Measurements from ENCODE around the gene TNF. TPM values are rescaled to one million over a fixed set of nuclear protein-coding genes. Genes with fewer than 3 reads are reported as not detected.

Gene TNF
- total RNA-seq, 1 experiment from 2014 or later = not detected

GRCh38 chr6:31614684-31615578 lies 39.6 kb downstream of the TNF start, which contains the start of gene AIF1:
AIF1 (plus strand) TSS chr6:31615234; CDS start chr6:31615330, 96 bp downstream.
- H3K27ac Mint-ChIP-seq = peak within 1 kb of the TSS; percentile 37 to 94 (median 78); a peak in 5 of 7 replicates
- no peak within 1 kb of the TSS for H4K5ac ChIP-seq (ENCODE audit: insufficient read length, low read depth, low read length)
- H3K27me3 Mint-ChIP-seq (ENCODE audit: low read depth) = no peaks in the 10 kb centered on the region

More at GRCh38 chr6:31614684-31615578, 39.6 kb downstream of the TNF start, which contains the start of gene AIF1:
- H3K9me3 Mint-ChIP-seq = no peaks in the 10 kb centered on the region
- no peaks in the 10 kb centered on the region for H3K79me1 ChIP-seq (ENCODE audit: insufficient read depth, low read depth, low read length, poor library complexity, severe bottlenecking)
- H2BK12ac ChIP-seq (ENCODE audit: insufficient read length, low read depth, low read length) = no peak within 1 kb of the TSS
- no peak within 1 kb of the TSS for H4K91ac ChIP-seq (ENCODE audit: insufficient read length, low read depth, low read length)
- peak within 1 kb of the TSS; percentile 72 for H3K18ac ChIP-seq (ENCODE audit: insufficient read length, low read depth, low read length)
- no peaks in the 10 kb centered on the region for H3K27me3 ChIP-seq (ENCODE audit: insufficient read depth, low read length)
- H3K79me2 ChIP-seq (ENCODE audit: insufficient read depth, low read length) = no peaks in the 10 kb centered on the region
- H3K27ac ChIP-seq (ENCODE audit: insufficient read length, low read depth, low read length) = no peak within 1 kb of the TSS
- DNase-seq = no peak
- H3K4me2 ChIP-seq (ENCODE audit: insufficient read depth, insufficient read length, low read length) = no peak within 1 kb of the TSS
- no CpG with 5 or more reads among the region's 6 CpGs for WGBS (ENCODE audit: extremely low coverage, insufficient read length, low lambda C conversion rate)
- no peaks in the 10 kb centered on the region; a peak in 1 of 7 replicates for H3K36me3 Mint-ChIP-seq (ENCODE audit: insufficient read depth in 1 of 3, low read depth in 3 of 3)
- no peaks in the 10 kb centered on the region for H3K23me2 ChIP-seq (ENCODE audit: insufficient read length, low read depth, low read length, poor library complexity, severe bottlenecking)
- H3K56ac ChIP-seq (ENCODE audit: insufficient read length, low read depth, low read length) = no peak within 1 kb of the TSS
- no peak within 1 kb of the TSS for H2BK120ac ChIP-seq (ENCODE audit: low read depth, low read length, poor library complexity, severe bottlenecking)
- H3K4me3 Mint-ChIP-seq = peak within 1 kb of the TSS in 1 of 2 experiments; percentile 29; a peak in 1 of 5 replicates
- no peak within 1 kb of the TSS for H2BK20ac ChIP-seq (ENCODE audit: low read depth, low read length, poor library complexity, severe bottlenecking)
- H4K8ac ChIP-seq (replicated peaks; ENCODE audit: insufficient read length, low read depth, low read length) = no peak within 1 kb of the TSS
- H2AFZ ChIP-seq (ENCODE audit: low read length) = no peak within 1 kb of the TSS
- H4K20me1 ChIP-seq (ENCODE audit: control insufficient read depth, insufficient read depth, insufficient read length) = no peaks in the 10 kb centered on the region
- H3K9me3 ChIP-seq (ENCODE audit: control insufficient read depth, low read depth, low read length) = no peaks in the 10 kb centered on the region
- H3K4ac ChIP-seq (ENCODE audit: low read depth, low read length) = no peak within 1 kb of the TSS
- H2BK15ac ChIP-seq (ENCODE audit: low read depth, low read length) = 0 out of 2 replicates have a peak within 1 kb of the TSS, but pooled peaks have one; percentile 52
- peak within 1 kb of the TSS; percentile 15; the same call in 1 of the 2 replicates for H3K14ac ChIP-seq (ENCODE audit: insufficient read depth, low read length)
- H3K4me1 Mint-ChIP-seq = peaks cover 21 to 29% of the 10 kb centered on the region in 2 experiments
- H3K4me1 ChIP-seq (ENCODE audit: insufficient read depth, low read length) = peaks cover 14% of the 10 kb centered on the region; the same call in 1 of the 2 replicates
- no peak within 1 kb of the TSS for H3T11ph ChIP-seq (ENCODE audit: low read length)
- no peak for TF ChIP-seq CTCF (conservative IDR thresholded peaks at IDR 0.05)
- H2AK5ac ChIP-seq (ENCODE audit: insufficient read length, low read length) = no peak within 1 kb of the TSS
- H2BK5ac ChIP-seq (ENCODE audit: insufficient read length, low read length) = no peak within 1 kb of the TSS
- peak within 1 kb of the TSS; percentile 40 for H3K9ac ChIP-seq (ENCODE audit: extremely low read depth, insufficient read length, low read length)
- no peak within 1 kb of the TSS for H3K23ac ChIP-seq (ENCODE audit: insufficient read length, low read depth, low read length)
